Heart right ventricle (tissue), 16 donors: ENCODE results near the gene MINDY4. TPM values are rescaled to one million over a fixed set of nuclear protein-coding genes. Genes with fewer than 3 reads are reported as not detected.

Source experiments
- ATAC-seq, 8 donors: fragments of 200-7000 bp; cut with Tn5 transposase; one replicate each; pipeline ENCODE4 v1.9.1; 2020; ENCODE audit warnings: mild to moderate bottlenecking in 8 of 8, moderate library complexity in 8 of 8, moderate number of reproducible peaks in 1 of 8
- DNase-seq, 2 donors: peaks; one replicate each; pipeline ENCODE4 v3.0.0-alpha.2; 2020
- H3K27ac ChIP-seq, 10 donors: fragments of 200-600 bp; sonication (generic) in 2 of 10; one replicate each; pipeline versions ENCODE4 v1.5.0 to v1.8.0; 2020 to 2022; ENCODE audit warnings: mild to moderate bottlenecking in 3 of 10
- H3K27me3 ChIP-seq, 7 donors: fragments of 200-600 bp; one replicate each; pipeline ENCODE4 v1.8.0; 2021 to 2022; ENCODE audit warnings: mild to moderate bottlenecking in 2 of 7
- H3K36me3 ChIP-seq, 9 donors: fragments of 200-600 bp; sonication (generic) in 1 of 9; one replicate each; pipeline versions ENCODE4 v1.5.0 to v1.8.0; 2020 to 2022; ENCODE audit warnings: mild to moderate bottlenecking in 2 of 9
- H3K4me1 ChIP-seq, 9 donors: fragments of 200-600 bp; sonication (generic) in 1 of 9; one replicate each; pipeline versions ENCODE4 v1.5.0 to v1.8.0; 2020 to 2022; ENCODE audit warnings: mild to moderate bottlenecking in 4 of 9
- H3K4me3 ChIP-seq, 10 donors: fragments of 200-600 bp; sonication (generic) in 2 of 10; one replicate each; pipeline versions ENCODE4 v1.5.0 to v1.8.0; 2020 to 2022; ENCODE audit warnings: mild to moderate bottlenecking in 7 of 10, moderate library complexity in 2 of 10
- H3K9me3 ChIP-seq, 11 donors: fragments of 200-600 bp in 10 of 11; sonication (generic) in 2 of 11; one replicate each; pipeline versions ENCODE4 v1.5.0 to v1.8.0; 2013 to 2022; ENCODE audit warnings: mild to moderate bottlenecking in 2 of 11, control low read depth in 1 of 11, moderate library complexity in 1 of 11
- WGBS, 2 donors: extraction: QIAGEN DNeasy Blood & Tissue Kit; methylation state at CpG; one replicate each; pipeline ENCODE4 v1.1.7; 2013; ENCODE audit warnings: inconsistent platforms in 1 of 2; 5-methylcytosine and 5-hydroxymethylcytosine counted together
- intact Hi-C, 10 donors: fragments of 100-400 bp; cut with DNase I; formaldehyde crosslinking; loops; one replicate each; pipeline versions ENCODE4 v1.11.1 to v1.14.2; 2022
- polyA plus RNA-seq, 2 donors: library from polyadenylated mRNA; stranded (reverse); fragments of 200-250 nt; gene quantifications; one replicate each; pipeline ENCODE4 v1.2.3, GENCODE V29; 2013
- total RNA-seq, 10 donors: library from RNA; stranded (reverse); fragmentation: NEBNext Ultra II Directional in 3 of 10; extraction: Animal tissue kit (Norgen Biotek cat#: 25700) in 3 of 10; gene quantifications; one replicate each; pipeline versions ENCODE4 v1.2.1 to v1.2.4, GENCODE V29; 2021 to 2023
- TF ChIP-seq, protein P1 (sequence below), 9 donors: fragments of 200-600 bp; sonication (generic) in 2 of 9; IDR thresholded peaks; one replicate each; pipeline versions ENCODE4 v1.5.0 to v1.8.0; 2021 to 2022; ENCODE audit warnings: antibody characterized with exemption in 9 of 9, mild to moderate bottlenecking in 5 of 9, moderate library complexity in 1 of 9
- donor health status: Arrhythmogenic right ventricular cardiomyopathy.
- donor health status: ischemic (EF 13 %, LVEDD 7.1; RV severe dilation, severe dysfunction).
- donor health status: healthy with polysubstance abuse.
- donor health status: DM: no; HTN: yes; CAD: no.
- donor health status: DM: no; HTN: no; CAD: no.
- donor health status: ischemic (EF 25% LVEDD 6.9; RV normal size, moderate dysfunction).
- donor health status: ischemic (EF 25% LVEDD 5.7; RV mildly dilated, moderate dysfunction).
- donor health status: healthy.
- donor health status: DM: yes; HTN: yes; CAD: no.
- donor health status: Ischemic cardiomyopathy.
- donor health status: ischemic (EF 35%, LVEDD 5.7; RV mildly dilated, moderate dysfunction).
- donor health status: nonischemic (EF 11% LVEDD 7.7; RV severe dilation, severe dysfunction).
- donor health status: DM: yes; HTN: yes; CAD: no.
- donor health status: PGD.
- donor health status: ischemic (EF 29% LVEDD 5.4; RV normal size, mild dysfunction).
- donor health status: nonischemic (EF 23%, LVEDD 6.1; RV moderate dilation, normal function).

The MINDY4 gene
- total and polyA plus RNA-seq, 12 donors = 1.9 to 5.4 (median 2.8) TPM

DNA sequence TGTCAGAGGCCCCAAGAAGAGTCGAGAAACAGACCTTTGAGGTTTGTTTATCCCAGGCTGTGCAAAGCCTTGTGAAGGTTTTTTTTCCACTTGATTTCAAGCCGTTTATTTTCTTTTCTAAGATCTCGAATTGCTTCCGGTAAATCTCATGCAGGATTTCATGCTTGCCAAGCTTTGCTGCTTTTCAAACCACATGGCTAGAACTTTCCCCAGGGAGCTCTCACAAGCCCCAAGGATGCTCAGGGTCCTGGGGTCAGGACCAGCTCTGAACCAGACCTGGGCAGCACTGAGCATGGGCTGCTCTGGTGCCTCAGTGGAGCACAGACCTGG lies 92.5 kb downstream of the MINDY4 start:
- no peak overlapping the region for H3K4me3 ChIP-seq
- H3K27ac ChIP-seq = peak overlapping the region in 6 of 10 donors; percentile 9 to 62 (median 38)
- peaks cover 0 to 14% (median 0%) of the 10 kb centered on the region in 9 donors for H3K36me3 ChIP-seq
- 40 to 51% methylated on average over 4 of the region's 4 CpGs for WGBS, 2 donors
- ATAC-seq = peak in 4 of 8 donors; percentile 2 to 25 (median 11)
- H3K9me3 ChIP-seq = no peaks in the 10 kb centered on the region
- intact Hi-C loops = loop anchor here in 1 of 10 donors (10.0 kb wide), 1 partner anchor 49 kb away; no protein-coding TSS in a partner anchor
- H3K4me1 ChIP-seq = peaks cover 12 to 62% (median 46%) of the 10 kb centered on the region in 9 donors
- DNase-seq = peak in 1 of 2 donors; percentile 28
- H3K27me3 ChIP-seq = no peaks in the 10 kb centered on the region
- TF ChIP-seq, protein P1, sequence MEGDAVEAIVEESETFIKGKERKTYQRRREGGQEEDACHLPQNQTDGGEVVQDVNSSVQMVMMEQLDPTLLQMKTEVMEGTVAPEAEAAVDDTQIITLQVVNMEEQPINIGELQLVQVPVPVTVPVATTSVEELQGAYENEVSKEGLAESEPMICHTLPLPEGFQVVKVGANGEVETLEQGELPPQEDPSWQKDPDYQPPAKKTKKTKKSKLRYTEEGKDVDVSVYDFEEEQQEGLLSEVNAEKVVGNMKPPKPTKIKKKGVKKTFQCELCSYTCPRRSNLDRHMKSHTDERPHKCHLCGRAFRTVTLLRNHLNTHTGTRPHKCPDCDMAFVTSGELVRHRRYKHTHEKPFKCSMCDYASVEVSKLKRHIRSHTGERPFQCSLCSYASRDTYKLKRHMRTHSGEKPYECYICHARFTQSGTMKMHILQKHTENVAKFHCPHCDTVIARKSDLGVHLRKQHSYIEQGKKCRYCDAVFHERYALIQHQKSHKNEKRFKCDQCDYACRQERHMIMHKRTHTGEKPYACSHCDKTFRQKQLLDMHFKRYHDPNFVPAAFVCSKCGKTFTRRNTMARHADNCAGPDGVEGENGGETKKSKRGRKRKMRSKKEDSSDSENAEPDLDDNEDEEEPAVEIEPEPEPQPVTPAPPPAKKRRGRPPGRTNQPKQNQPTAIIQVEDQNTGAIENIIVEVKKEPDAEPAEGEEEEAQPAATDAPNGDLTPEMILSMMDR (IDR thresholded peaks at IDR 0.05) = no peak

DNA sequence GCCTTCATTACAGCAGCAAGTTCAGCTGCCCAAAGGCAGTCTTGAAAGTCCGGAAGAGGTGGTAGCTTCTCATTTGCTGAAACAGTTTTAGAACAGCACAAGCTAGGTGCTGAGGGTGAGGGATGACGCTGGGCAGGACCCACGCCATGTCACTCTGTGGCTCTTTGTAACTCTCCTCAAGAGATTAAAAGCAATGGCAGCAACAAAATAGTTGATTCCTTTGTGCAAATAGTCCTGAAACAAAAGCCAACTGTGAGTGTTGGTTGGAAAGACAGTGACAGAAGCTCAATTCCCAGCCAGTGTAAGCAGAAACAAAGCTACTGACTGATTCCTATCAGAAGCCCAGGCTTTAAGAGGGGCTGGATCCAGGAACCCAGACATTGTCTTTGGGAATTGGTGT lies 92.9 kb downstream of the MINDY4 start:
- H3K27me3 ChIP-seq = no peaks in the 10 kb centered on the region
- TF ChIP-seq, protein P1 (IDR thresholded peaks at IDR 0.05) = no peak
- DNase-seq (no peak), ATAC-seq (peak in 3 of 8 donors; percentile 3 to 13 (median 8))
- peak overlapping the region in 4 of 10 donors; percentile 9 to 62 (median 30) for H3K27ac ChIP-seq
- H3K4me3 ChIP-seq = no peak overlapping the region
- intact Hi-C loops = loop anchor here in 1 of 10 donors (10.0 kb wide), 1 partner anchor 49 kb away; no protein-coding TSS in a partner anchor
- WGBS, 2 donors = 52 to 67% methylated on average over 3 of the region's 3 CpGs
- H3K9me3 ChIP-seq = no peaks in the 10 kb centered on the region
- H3K4me1 ChIP-seq = peaks cover 12 to 66% (median 49%) of the 10 kb centered on the region in 9 donors
- H3K36me3 ChIP-seq = peaks cover 0 to 10% (median 0%) of the 10 kb centered on the region in 9 donors

GRCh38 chr7:30865076-30865475 lies 93.9 kb downstream of the MINDY4 start:
- no peak for DNase-seq
- Histone ChIP-seq H3K4me1 (peaks cover 15 to 76% (median 53%) of the 10 kb centered on the region in 9 donors), H3K9me3 (no peaks in the 10 kb centered on the region), H3K36me3 (peaks cover 0 to 5% (median 0%) of the 10 kb centered on the region in 9 donors), H3K27me3 (no peaks in the 10 kb centered on the region), H3K27ac (no peak overlapping the region), H3K4me3 (no peak overlapping the region)
- TF ChIP-seq, protein P1 (IDR thresholded peaks at IDR 0.05) = no peak
- ATAC-seq = no peak
- intact Hi-C loops = loop anchor here in 2 of 10 donors (5.0 to 10.0 kb wide), 2 partner anchors 43 to 50 kb away; no protein-coding TSS in a partner anchor
- 94 to 95% methylated on average over 4 of the region's 4 CpGs for WGBS, 2 donors

DNA sequence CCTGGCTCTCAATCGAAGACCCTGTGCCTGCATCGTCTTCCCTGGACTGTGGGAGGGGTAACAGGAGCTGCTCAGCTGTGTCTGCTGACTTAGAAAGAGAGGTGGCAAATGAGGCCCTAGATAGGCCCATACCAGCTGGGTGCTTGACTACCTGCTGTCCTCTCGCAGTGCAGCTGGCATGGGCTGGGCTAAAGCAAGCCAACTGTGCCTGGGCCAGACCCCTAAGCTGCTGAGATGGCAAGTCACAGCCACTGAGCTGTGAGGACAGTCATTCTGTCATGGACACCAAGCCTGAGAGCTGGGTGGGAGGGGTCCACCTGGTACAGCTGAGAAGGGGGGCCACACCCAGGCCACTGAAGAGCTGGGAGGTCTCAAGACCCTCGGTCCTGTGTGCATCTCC lies 94.6 kb downstream of the MINDY4 start:
- peak in 1 of 8 donors; percentile 7 for ATAC-seq
- TF ChIP-seq, protein P1 (IDR thresholded peaks at IDR 0.05) = no peak
- no peak for DNase-seq
- H3K36me3 ChIP-seq = no peaks in the 10 kb centered on the region
- no peaks in the 10 kb centered on the region for H3K9me3 ChIP-seq
- no peaks in the 10 kb centered on the region for H3K27me3 ChIP-seq
- intact Hi-C loops = loop anchor here in 2 of 10 donors (5.0 to 10.0 kb wide), 2 partner anchors 44 to 51 kb away; no protein-coding TSS in a partner anchor
- peaks cover 15 to 83% (median 55%) of the 10 kb centered on the region in 9 donors for H3K4me1 ChIP-seq
- H3K4me3 ChIP-seq = no peak overlapping the region
- H3K27ac ChIP-seq = no peak overlapping the region
- WGBS, 2 donors = 81 to 88% methylated on average over 4 of the region's 4 CpGs
